Fibroblast of skin of right biceps (primary cell): ENCODE data around the gene FLT1.

Experiments used
- DNase-seq: peaks from one replicate; pipeline ENCODE4 v3.0.0-alpha.2; 2013

The FLT1 gene

DNA sequence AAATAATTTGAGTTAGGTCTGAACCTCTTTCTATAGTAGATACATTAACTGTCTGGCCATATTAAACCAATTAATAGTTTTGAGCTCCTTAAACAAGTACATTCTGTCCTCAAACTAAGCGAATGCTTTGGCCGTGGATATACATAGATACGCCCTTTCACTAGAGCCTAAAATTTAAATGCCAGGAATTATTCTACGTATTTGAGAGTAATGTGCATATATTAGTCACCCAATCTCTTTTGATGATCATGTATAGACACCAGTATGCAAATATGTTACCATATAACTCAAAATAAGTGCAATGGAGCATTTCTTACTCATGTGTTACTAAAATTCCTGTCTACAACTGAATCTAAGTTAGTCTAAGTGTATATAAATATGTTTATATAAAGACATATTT, 70.4 kb downstream of the FLT1 start:
- no peak for DNase-seq

DNA sequence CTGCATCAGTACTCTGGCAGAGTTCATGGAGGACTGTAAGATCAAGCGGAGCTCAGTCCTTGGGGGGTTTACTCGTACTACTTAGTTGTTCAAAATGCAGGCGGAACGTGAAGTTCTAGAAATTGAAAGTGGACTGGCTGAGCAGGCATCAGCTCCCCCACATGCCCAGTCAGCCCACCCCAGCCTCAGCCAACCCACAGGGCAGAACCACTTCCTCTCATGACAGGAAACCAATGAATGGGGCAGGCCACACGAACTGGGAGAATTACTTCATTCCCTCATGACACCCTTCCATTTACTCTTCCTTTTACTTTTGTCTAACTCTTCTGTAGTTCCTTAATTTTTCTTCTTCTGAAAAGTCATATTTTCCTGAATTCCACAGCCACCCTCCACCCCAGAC, 71.9 kb downstream of the FLT1 start:
- no peak for DNase-seq

DNA sequence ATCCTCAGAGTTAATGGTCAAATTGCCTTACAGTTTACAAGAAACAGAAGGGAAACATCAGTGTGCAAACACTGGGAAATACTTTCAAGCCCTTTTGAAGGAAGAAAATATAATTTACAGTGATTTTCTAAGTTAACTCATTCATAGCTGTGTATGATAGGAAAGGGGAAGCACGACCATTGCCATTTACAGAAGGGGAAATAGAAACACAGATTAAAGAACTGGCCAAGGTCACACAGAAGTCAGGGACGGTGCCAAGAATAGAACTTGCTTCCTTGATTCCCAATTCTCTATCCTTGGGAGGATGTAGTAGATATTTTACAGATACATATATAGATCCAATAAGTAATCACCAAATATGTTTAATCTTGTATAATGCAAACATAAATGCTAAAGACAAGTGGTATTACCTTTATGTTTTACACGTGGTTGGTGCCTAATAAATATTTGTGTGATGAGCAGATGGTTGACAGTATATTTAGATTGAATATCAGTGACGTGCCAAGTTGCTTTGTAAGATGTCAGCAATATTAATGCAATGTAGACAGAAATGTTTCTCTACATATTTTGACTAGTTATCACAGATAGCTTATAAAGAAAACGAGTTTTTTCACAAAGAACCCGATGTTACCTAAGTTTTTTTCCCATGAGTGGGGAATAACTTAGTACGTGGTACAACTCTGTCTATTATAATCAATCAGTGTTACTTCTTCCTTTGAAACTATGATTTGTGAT, 73.1 kb downstream of the FLT1 start:
- DNase-seq = no peak

DNA sequence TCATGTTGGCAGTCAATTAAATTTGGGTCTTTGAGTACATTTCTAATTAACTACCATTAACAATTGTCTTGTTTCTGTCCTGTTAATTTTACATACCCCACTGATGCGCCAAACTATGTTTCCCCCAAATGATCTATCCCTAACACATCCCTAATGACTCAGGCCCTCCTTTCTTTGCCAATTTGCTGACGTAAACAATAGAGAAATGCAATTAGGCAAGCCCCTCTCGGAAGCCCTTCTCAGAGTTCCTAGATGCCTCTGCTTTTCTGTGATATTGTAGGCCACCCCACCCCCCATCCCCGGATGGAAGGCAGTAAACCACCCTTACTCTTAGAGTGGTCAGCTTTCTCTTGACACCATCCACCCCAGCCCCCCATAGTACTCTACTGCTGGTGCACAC, 74.2 kb downstream of the FLT1 start:
- peak; percentile 53 for DNase-seq

DNA sequence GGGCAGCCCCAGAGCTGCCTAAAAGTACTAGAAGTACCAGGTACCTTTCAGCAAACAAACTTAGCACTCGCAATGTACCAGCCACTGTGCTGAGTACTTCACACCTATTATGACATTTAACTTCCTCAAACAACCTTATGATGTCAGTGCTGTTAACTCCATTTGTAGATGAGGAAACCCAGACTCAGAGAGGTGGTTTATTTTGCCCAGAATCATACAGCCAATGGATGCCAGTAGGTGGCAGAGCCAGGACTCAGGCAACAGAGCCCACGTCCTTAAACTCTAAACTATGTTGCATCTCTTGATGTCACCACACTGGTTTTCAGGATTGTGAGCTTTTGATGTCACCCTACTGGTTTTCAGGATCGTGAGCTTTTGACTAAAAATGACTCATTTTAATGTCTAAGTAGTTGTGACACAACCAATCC, 78.9 kb downstream of the FLT1 start:
- DNase-seq = no peak

DNA sequence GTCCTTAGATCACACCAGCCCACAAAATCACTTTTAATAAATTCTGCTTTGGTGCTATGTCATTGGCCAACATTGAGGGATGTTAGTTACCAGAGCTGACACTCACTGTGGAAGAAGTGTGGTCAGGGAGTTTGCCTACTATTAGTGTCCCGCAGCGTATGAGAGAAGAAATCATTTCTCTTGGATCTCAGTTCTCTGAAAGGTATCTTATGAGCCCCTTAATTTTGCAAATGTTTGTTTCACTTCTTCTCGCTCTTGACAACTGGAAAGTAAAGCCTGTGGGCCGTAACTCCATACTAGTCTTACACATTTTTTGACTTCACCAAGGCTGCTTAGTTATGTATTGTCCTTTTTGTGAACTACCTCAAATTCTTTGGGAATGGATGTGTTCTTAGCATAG, 80.9 kb downstream of the FLT1 start:
- no peak for DNase-seq

DNA sequence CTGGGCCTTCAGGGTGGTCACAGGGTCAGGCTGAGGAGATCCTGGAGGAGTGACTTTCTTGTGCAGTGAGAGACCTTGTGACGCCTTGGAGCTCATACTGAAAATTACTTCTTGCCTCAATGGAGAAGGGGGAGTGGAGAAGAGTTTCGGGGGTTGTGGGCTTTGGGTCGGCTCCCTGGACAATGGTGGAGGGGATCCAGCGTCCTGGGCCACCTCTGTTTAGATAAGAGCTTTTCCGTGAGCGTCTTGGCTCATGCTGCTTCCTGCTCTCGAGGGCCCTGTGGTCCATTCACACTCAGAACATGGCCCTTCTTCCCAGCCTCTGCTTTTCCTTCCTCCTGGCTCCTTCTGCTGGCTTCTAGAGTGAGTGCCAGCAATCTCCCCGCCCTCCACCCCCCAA, 81.9 kb downstream of the FLT1 start:
- DNase-seq = no peak

DNA sequence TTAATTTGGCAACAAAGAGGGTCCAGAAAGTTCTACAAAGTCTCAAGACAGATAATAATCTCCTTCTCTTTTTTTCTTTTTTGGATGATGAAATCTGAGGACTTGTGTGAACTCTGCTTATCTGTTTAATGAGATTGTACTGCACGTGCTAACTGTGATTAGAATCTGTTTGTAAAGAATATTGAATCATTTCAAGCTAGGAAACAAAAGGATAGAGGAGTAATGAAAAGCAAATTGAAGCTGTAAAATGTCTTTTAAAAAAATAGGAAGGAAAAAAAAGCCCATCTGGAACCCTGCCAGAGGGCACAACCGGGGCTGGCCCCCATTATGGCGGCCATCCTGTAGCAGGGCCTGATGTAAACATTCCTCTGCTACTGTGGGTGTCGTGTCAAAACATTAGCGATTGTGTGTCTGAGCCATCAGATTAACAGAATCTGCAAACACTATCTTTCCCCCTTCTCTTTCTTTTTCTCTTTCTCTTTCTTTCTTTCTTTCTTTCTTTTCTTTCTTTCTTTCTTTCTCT, 83.0 kb downstream of the FLT1 start:
- peak; percentile 22 for DNase-seq

DNA sequence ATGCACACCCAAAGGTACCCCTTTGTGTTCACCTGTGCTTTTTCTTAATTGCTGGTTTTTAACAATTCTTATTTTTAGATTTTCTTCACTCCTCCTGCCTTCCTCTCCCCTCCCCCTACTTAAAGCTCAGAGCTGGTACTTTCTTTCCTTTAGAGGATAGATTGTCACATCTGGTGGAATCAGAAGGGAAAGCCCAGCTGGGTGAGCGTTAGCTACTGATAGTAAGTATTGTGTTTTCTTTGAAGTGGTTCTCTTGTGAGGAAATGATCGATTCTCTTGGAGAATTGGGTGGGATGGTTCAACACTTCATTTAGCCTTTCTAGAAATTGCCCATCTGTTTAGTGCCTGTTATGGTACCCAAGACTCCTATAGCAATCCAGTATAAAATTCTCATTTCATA, 84.8 kb downstream of the FLT1 start:
- DNase-seq = no peak

DNA sequence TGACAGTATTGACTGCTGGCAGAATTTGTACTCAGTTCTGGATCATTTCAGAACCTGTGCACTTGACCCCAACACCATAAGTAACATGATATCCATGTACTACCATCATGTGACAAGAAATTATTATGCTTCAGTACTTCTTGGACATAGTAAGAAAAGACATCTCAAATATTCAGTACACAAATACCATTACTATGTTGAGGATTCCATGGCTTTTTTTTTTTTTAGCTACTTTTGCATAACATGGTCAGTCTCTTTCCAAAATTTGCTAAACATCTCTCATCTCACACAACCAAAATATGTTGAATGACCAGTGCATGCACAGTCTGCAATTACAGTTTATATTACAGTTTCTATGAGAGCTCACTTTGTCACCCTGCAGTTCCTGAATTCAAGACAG, 85.3 kb downstream of the FLT1 start:
- DNase-seq = no peak

DNA sequence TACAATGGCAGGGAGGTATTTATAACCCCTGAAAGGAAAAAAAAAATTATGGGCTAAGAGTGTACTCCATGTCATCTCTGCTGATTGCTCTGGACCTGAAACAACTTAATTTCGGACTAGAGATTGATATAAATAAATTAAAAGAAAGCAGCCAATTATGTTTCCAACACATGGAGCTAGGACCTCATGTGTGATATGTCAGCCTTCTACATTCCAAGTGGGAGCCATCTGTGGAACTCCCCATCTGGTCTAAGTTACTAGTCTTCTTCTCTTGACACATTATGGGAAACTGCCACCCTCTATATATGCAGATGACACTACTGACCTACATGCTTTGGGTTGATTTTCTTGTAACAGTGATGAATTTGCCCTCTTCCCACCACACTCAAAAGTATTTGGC, 86.1 kb downstream of the FLT1 start:
- no peak for DNase-seq

DNA sequence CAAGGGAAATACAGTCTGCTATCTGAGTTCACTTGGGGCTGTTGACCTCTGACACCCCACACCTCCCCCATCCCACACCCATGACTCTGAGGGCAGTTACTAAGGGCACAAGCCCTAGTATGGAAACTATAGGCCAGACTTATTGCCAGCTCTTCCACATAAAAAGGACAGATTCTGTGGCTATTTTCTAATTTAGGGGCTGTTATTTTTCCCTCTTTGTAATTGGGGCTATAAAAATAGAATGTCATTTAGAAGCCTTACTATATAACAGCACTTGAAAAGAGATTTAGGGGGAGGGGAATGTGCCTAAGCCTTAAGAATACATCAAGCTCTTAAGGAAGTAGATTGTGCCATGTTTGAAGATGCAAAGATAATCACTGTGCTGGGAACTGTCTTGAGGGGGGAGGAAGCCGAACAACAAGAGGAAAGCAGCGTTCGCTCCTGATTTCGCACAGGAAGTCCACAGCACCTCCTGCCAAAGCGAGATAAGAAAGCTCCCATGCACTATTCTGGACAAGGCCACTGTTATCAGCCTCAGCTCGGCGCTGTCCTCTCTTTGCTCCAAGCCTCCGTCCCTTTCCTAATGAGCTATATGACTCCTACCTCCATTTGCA, 86.6 kb downstream of the FLT1 start:
- DNase-seq = no peak

DNA sequence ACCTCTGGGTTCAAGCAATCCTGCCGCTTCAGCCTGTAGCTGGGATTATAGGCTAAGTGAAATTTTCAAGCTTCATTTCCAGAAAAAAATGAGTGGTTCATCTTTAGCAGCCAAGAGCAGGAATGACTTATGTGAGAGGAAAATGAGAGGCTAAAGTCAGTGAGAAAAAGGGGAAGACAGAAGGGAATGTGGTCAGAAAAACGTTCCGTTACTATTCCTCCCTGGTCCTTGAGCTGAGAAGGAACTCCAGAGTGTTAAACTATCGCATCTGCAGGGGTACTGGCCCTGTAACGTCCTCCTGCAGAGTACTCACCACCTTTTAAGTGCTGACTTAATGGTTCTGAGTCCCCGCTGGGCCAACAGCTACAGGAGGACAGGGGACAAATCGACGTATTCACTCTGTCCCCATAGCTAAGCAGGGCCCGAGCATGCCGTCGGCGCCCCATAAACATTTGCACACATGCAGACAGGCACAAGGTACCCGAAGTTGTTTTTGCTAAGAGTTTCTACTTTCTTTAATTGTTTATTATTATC, 88.1 kb downstream of the FLT1 start:
- no peak for DNase-seq

DNA sequence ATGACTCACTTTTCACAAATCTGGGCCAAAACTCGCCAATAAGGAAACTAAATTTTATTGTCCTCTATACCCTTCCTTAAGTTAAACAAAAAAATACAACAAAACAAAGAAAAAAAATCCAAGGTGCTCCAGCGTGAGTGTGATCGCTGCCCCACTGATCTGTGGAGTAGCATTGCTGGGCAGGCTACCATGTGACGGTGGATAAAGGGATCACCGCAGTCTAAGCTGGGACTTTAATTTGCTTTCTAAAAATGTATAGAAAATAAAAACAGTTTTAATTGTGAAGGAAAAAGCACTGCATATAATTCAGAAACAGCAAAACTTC, 92.9 kb downstream of the FLT1 start:
- no peak for DNase-seq

DNA sequence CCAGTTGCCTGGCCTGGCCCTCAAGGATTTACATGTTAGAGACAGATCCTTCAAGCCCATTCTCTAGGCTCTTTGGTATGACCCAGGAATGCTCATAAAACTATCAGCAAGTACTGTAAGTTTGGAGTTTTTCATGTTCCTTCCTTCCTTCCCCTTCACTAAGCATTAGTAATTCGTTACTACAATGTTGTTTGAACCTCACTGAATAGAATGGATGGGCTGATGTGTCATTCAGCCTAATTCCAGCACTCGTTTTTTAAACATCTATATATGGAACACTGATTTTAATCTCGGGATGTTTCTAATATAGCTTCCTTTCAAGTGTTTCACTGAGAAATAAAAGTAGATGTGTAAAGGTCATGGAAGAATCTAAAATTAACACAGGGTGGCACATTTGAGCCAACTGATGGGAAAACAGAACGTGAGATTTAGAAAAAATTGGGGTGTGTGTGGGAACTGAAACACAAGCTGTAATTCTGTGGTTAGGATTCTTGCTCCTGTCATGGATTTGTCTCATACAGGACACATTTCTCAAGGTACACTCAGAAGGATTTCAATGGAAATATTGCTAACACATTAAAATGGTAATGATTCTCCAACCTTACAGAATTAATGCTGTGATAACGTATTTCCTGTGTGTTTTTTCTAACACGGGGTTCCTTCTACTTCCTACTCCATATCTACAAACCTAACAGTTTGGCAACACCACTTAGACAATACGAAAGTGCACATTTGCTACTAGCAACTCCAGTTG, 93.4 kb downstream of the FLT1 start:
- peak; percentile 82 for DNase-seq

DNA sequence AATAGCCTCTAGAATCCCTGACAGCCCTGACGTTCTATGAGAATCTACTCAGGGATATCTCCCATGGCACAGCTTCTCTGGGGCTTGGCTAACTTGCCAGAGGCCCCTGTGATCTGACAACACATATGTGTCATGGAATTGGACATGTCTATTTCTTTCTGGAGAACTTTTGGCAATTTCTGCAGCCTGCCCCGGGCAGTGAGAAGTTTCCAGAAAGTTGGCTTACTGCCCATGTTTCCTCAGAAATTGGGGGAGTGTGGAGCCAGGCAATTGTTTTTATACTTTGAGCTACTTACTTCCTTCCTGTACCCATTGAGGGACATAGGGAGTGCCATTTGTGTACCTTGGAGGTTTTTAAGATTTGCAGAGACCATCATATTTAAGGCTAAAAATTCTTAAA, 98.9 kb downstream of the FLT1 start:
- no peak for DNase-seq

DNA sequence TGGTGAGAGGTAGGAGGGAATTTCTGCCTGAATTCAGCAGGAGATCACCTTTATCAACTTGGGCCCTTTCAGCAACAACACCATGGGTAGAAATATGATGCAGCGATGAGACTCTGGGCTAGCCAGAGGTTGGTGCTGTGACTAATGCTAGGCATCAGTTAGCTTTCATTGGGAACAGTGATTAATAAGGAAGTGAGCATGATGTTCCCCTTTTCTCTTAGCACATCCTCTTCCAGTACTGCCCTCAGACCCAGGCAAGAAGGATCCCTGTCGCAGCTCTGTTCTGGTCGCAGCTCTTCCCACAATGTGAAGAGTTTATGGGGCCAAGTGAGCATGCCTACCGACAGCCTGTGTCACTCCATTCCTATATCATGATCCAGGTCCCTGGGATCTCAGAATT, 100.5 kb downstream of the FLT1 start:
- DNase-seq = peak; percentile 37

DNA sequence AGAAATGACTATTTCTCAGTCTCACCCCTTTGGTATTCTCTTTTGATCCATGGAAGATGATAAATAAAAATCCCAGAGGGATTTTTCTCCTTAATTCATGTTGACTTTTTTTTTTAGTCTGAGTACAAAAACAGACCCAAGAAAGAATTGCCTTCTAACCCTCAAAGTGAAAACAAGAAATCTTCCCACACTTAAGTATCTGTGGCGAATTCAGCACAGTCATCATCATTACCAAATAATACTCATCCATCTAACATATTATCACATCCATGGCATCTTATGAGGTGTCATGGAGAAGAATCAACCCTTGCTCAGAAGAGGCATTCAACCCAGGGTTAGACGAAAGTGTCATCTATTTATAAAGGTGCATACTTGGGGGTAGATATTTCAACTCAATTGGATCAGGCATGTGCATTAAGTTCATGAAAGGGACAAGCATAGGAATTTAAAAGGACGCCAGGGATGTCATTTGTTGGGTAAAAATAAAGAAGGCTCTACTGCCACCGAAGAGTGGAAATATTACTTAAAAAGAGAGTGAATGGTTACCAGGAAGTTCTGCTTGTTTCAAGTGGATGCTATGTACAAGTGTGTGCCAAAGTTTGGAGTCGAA, 101.9 kb downstream of the FLT1 start:
- DNase-seq = peak; percentile 34

DNA sequence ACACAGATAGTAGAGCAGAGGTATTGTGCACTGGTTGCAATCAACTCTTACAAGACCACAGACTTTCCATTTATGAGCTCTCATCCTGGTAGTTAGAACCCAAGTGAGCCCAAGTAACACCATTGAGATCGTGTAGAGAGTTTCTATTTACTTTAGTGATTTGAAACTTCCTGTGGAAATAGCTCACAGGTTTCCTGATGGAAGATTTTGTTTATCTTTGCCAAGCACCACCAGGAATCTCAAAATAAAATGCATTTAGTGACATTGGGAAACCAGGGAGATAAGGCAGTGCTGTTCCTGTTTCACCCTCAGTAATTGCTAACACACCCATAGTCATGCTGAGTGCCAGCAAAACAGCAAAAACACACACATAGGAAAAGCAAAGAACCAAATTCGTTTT, 102.5 kb downstream of the FLT1 start:
- no peak for DNase-seq

DNA sequence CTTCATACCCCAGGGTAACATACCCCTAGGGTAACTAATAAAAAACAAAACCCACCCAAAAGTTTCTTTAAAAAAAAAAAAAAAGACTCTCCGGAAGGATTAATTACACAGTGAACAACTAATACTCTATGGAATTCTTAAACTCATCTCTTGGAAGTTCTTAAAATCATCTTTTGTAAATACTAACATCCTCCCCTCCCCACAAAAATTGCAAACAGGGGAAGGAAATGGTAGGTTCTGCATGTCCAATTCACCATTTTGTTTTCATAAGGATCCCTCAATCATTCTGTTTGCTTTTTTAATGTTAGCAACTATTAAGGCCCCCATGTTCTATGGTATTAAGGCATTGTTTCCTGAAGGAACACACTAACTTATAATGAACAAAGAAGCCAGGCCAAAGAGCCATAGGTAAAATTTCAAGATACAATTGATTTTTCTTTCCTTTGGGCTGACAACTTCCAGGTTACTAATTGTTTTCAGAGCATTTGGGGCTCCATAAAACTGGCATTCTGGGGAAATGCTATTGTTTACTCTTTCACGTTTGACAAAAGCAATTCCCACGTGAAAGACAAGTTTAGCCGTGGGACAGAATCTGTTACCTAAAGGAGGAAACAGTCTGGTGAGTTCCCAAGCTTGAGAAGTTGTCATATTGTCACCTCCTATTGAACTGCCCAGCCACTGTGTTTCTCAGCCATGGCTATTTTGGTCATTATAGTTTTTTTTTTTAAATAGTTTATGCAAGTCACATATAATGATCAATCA, 107.0 kb downstream of the FLT1 start:
- no peak for DNase-seq

DNA sequence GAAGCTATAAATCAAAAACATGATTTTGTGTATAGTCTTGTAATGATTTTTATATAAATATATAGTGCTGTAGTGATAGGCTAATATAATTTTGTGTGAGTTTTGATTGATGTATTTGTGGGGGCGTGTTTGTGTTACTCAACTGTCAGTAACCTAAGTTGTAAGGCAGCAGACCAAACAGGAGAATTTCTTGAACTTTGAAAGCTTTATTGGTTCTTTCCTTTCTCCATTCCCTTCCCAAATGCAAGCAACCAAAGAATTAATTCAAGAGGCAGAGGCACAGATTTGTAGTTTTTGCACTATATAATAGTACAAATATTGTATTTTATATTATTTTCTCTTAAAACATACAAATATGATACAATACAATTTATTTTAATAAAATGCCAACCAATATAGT, 109.6 kb downstream of the FLT1 start:
- no peak for DNase-seq

DNA sequence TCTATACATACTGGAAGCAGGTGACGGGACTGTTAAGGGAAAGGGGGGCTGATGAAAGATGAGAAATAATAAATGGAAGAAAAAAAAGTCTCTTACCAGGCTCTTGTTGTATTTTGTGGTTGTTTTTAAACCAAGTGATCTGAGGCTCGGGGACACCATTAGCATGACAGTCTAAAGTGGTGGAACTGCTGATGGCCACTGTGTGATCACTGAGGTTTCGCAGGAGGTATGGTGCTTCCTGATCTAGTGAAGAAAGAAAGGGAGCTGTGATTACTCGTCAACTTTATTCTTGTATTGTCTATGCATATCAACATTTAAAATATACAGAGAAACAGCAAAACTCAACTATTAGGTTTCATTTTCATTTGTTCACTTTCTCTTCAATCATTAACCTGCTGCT, 110.1 kb downstream of the FLT1 start:
- no peak for DNase-seq

DNA sequence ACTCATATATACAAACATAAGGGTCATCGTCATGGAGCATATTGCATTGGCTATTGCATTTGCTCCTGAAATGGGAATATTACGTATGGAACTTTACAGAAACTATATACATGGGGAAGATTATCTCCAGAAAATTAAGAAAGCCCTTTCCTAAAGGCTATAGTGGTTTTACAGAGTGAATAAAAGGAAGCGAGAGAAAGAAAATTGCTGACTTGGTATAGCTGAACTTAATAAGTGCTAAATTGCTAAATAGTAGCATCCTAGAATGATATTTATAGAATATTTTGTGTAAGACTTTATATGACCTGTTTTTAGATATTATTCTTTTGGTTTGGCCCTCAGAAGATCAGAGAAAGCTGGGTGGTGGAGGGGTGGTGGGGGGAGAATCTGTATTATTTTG, 114.6 kb downstream of the FLT1 start:
- no peak for DNase-seq
